HG02981 (cell line): ENCODE measurements around the gene CYP1B1.

Experiments
- ATAC-seq: cut with Tn5 transposase; IDR thresholded peaks from one replicate; pipeline ENCODE4 v1.9.1; 2021; ENCODE audit warnings: mild to moderate bottlenecking, moderate library complexity; ENCODE audit not compliant: unreplicated experiment

The CYP1B1 gene

DNA sequence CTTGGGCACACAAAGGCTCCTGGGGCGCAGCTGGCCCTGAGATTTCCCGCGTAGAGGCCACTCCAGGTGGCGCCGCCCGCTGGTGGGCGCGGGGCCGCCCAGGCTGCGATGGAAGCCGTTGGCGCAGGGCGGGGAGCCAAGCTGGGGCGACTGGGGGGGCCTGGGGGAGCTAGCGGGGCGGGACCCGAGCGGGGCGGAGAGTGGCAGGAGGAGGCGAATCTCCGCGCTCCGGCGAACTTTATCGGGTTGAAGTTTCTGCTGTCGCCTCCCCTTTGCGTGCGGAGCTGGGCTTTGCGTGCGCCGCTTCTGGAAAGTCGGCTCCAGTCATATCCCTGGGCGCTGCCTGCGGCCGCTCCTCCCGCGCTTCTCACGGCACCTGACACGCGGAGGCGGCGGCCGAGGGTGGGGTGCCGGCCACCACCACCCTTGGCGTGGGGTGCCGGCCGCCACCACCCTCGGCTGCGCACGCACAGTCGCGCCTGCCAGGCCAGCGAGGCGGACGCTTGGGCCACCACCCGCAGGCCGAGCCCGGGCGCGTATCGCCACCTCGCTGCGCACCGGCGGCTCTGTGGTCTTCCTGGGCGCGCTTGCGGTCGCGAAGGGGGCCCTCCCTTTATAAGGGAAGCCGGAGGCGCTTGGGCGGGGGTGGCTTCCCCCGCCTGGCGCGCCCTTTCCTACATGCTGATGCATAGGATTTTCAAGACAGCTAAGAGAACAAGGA lies 919 bp upstream of the CYP1B1 start:
- ATAC-seq = peak; percentile 48

DNA sequence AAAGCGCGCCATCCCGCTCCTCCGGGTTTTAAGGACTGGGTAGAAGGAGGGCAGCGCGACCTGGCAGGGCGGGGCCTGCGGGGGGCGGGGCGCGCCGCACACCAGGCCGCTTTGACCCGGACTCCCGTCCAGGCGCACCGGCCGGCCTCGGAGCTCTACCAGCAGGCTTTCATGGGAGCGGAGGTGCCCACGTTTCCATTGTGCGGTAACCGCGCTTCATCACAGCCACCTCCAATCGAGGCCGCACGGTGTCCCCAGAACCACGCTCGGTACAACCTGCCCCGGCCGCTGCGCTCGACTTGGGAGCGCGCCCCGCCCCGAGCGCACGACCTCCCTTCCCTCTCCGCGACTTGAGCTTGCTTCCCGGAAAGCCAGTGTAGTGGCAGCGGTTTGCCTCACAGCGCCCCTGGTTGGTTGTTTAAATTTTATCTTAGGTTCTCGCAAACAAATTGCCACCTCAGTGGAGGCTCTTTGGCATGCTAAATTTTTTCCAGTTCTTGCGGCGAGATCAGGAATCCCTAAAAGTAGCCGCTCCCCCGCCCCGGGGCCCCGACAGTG lies 280 bp upstream of the CYP1B1 start:
- no peak for ATAC-seq

DNA sequence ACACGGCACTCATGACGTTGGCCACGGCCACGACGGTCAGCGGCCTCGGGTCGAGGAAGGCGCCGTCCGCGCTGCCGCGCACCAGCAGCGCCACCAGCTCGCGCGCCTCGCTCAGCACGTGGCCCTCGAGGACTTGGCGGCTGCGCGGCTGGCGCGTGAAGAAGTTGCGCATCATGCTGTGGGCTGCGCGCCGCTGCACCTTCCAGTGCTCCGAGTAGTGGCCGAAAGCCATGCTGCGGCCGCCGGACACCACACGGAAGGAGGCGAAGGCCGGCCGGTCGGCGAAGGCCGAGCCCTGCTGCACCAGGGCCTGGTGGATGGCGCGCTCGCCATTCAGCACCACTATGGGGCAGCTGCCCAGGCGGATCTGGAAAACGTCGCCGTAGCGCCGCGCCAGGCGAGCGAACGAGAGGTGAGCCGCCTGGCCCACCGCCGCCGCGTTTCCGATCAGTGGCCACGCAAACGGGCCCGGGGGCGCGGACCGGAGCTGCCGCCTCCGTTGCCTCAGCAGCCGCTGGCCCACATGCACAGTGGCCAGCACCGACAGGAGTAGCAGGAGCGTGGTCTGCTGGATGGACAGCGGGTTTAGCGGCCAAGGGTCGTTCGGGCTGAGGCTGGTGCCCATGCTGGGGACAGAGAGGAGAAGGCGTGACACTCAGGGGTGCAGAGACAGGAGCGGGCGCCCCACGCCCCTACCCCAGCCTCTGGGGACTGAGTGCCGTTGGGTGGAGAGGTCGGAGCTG lies 1.0 kb downstream of the CYP1B1 start:
- ATAC-seq = no peak

GRCh38 chr2:38074058-38074763 lies 1.7 kb downstream of the CYP1B1 start:
- no peak for ATAC-seq

GRCh38 chr2:38073211-38074057 lies 2.5 kb downstream of the CYP1B1 start:
- no peak for ATAC-seq

- ATAC-seq = no peak
Measured at GRCh38 chr2:38070438-38070837, 5.5 kb downstream of the CYP1B1 start.

DNA sequence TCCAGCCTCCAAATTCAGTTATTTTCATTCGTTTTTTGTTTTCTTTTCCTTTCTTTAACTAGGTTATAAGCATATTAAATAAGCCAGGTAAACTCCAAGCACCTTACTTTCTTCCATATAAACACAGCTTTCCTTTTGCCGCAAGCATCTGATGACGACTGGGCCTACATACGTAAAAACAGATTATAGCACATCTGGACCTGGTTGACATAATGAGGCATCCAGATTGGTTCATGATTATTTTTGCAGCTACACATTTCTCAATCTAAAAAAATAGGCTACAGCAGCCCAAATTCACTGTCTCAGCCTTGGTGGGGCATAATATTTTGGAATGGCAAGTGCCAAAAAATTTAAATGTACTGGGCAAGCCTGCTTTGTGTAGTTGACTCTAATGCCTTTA lies 7.7 kb downstream of the CYP1B1 start:
- no peak for ATAC-seq

GRCh38 chr2:38066421-38067115 lies 9.4 kb downstream of the CYP1B1 start:
- ATAC-seq = no peak

GRCh38 chr2:38065502-38066135 lies 10.3 kb downstream of the CYP1B1 start:
- no peak for ATAC-seq

DNA sequence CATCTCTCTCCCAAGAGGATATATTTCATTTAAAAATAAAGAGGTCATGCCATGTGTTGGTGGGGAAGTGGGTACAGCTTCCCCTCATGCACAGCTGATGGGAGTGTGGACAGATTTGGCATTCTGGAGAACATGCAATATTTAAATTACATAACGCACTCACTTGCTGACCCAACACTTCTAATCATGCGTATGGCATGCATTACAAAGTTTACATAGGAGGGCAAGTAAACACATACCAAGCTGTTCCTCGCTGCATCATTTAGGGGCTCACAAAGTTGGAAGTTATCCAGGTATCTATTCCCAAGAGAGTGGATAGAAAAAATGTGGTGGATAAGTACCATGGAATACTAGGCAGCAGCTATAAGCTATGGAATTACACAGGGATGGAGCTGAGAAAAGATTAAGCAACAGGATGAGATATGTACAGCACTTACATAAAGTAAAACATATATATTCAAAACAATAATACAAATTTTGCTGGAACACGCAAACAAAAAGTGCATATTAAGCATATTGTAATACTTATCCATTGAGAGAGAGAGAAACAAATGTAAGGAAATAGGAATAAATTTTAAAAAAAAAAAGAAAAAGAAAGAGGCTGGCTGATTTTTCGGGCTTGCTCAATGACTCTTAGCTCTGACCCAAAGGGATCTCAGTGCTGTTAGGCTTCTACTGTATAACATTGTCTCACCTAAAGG lies 11.0 kb downstream of the CYP1B1 start:
- ATAC-seq = no peak

GRCh38 chr2:38060236-38061018 lies 15.5 kb downstream of the CYP1B1 start:
- no peak for ATAC-seq

DNA sequence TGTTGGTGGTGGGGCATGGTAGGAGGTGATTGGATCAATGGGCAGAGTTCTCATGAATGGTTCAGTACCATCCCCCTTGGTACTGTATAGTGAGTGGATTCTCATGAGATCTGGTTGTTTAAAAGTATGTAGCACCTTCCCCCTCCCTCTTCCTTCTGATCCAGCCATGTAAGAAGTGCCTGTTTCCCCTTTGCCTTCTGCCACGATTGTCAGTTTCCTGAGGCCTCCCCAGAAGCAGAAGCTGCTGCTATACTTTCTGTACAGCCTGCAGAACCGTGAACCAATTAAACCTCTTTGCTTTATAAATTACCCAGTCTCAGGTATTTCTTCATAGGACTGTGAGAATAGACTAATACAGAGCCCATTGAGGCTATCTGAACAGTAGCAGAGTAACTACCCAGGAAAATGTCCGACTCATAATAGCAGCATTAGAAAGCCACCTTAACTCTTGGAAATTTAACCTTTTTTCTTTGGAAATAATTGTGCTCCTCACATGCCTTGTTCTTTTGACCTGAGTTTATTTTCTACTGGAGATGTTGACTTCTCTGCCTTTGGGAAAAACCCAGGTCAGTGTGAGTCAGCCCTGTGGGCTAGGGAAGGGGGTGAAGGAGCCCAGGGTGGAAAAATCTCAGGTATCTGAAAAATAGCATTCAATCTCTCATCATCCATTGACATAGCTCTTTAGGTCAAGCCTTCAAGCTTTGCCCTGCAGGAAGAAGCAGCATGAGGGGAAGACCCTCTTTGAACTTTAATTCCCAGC lies 18.1 kb downstream of the CYP1B1 start:
- no peak for ATAC-seq

- no peak for ATAC-seq
Measured at GRCh38 chr2:38056216-38056615, 19.7 kb downstream of the CYP1B1 start.

GRCh38 chr2:38045811-38046210 lies 30.1 kb downstream of the CYP1B1 start:
- no peak for ATAC-seq

- no peak for ATAC-seq
Measured at GRCh38 chr2:38039121-38039910, 36.6 kb downstream of the CYP1B1 start.

GRCh38 chr2:38038682-38039081 lies 37.3 kb downstream of the CYP1B1 start:
- ATAC-seq = no peak
